ENCODE measurements around the gene MYO1F.
"Not testable (repeated sequence)": the region's sequence is repeated elsewhere in the genome, so short reads cannot be mapped to it uniquely, and the experiment has no call there.

MYO1F gene

GRCh38 chr19:8600064-8600463 is 22.8 kb upstream of the MYO1F start:
- DNase-seq (ENCODE audit: low spot score): no peak

GRCh38 chr19:8596168-8596567 is 18.9 kb upstream of the MYO1F start:
- DNase-seq (ENCODE audit: low spot score): no peak

DNA sequence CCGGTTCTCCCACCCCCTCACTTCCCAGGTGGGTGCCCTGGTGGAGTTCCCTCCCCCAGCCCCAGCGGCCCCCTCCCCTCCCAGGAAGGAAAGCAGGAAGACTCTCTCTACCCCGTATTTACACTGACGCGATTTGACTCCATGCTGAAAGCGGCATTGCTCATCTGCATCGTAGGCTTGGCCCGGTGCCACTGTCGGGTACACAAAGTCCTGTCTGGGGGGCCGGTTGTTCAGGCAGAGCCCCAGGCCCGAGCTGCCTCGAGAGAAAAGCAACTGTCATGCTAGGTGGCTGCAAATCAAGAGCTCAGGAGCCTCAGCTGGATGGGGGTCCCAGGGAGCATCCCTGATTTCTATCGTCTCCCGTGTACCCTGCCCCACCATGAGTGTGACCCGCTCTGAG is 18.4 kb upstream of the MYO1F start:
- DNase-seq (ENCODE audit: low spot score): no peak

- no peak for DNase-seq (ENCODE audit: low spot score)
Measured at GRCh38 chr19:8593931-8594330, 16.7 kb upstream of the MYO1F start.

DNA sequence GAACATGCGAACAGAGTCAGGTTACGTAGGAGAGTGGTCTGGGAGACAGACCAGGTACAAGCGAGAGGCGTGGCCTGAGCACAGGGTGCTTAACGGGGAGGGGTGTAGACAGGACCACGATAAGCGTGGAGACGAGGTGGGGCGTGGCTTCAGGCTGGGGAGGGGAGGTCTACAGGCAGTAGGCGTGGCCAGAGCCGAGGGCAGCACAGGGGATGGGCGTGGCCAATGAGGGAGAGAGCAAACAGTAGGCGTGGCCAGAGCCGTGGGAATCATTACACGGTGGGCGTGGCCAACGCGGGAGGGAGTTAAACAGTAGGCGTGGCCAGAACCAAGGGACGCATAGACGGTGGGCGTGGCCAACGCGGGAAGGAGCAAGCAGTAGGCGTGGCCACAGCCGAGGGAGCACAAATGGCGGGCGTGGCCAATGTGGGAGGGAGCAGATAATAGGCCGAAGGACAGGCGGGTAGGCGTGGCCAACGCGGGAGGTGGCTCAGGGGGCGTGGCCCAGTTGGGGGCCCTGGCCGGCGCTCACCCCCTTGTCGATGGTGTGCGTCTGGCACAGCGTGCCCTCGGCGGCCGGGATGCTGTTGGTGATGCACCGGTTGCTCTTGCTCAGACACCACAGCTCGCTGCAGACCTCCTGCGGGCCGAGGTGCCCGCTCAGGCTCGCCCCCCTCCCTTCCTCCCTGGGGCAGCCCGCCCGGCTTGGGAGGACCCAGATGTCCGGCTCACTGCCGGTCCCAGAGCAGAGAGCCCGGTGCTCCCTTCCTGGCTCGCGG is 15.2 kb upstream of the MYO1F start:
- DNase-seq (ENCODE audit: low spot score): peak; percentile 97

DNA sequence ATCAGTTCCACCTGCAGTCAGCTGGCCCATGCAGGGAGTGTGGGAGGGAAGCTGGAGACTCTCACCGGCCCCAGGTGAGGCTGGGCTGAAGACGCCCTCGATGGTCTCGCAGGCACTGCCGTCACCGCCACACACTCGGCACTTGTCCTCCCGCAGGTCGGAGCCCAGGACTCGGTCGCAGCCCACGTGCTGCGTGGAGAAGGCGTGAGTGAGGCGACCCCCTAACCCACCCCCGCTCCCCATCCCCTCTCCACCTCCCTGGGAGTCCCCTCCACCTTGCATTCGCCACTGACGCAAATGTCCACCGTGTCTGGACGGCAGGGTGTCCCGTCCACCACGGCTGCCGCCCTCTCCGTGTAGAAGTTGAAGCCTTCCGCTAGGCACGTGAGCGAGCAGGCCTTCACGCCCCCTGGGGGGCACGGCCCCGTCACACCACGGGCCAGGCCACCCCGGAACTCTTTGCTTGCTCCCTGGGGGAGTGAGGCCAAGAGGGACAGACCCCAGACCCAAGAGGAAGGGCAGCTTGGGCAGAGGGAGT is 12.0 kb upstream of the MYO1F start:
- no peak for DNase-seq (ENCODE audit: low spot score)

GRCh38 chr19:8585894-8586750 is 8.9 kb upstream of the MYO1F start:
- DNase-seq (ENCODE audit: low spot score): no peak

DNA sequence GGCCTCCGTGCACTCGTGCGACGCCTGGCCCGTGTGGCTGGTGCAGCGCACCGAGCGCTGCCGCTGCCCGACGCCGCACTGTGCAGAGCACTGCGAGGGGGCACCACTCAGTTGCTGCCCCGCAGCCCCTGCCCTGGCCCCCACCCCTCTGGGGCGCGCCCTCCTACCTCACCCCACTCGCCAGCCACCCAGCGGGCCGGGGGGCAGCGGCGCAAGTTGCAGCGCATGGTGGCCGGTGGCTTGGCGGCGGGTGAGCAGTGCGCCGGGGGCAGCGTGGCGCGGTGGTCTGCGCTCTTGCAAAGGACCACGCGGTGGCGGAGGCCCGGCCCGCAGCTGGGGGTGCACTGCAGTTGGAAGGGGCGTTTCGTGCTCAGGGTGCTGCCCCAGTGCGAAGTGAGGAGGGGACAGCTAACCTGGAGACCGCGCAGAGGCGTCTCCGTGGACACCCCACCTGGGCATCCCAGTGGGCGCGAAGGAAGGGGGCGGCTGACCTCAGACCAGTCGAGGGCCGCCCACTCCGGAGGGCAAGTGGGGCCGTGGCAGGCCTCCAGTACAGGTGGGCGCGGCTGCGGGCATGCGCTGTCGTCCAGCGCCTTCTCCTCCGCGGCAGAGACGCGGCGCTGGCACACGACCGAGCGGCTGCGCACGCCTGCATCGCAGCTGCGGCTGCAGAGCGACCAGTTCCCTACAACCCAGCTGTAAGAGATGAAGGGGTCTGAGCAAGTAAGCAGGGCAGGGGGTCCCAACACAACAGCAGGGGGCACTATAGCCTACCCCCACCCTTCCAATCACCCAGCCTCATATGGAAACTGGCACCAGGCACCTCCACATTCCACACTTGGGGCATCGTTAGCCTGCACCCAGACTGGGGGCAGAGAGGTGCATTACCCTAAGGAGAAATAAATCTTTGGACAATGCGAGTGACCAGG is 8.0 kb upstream of the MYO1F start:
- DNase-seq (ENCODE audit: low spot score): no peak

DNA sequence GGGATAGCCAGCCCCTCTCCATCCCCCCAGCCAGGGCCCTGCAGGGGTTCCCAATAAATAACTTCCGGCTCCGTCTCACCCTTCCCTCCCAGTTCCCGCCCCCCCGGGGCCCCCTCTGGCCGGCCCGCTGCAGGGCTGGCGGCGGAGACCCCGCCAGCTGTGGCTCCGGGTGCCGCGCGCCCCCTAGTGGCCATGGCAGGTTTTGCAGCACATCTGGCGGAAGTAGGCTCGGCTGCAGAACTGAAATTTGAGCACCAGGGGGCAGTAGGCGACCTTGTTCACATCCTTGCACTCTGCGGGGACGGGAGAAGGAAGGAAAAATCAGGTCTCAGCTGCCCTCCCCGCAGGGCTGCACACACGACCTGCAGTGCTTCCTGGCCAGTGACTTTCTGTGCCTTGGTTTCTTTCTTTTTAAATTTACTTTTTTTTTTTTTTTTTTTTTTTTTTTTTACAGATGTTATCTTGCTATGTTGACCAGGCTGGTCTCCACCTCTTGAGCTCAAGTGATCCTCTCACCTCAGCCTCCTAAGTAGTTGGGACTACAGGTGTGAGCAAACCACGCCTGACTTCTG is 3.6 kb upstream of the MYO1F start:
- DNase-seq (ENCODE audit: low spot score): peak; percentile 80

GRCh38 chr19:8578642-8579265 is 1.5 kb upstream of the MYO1F start:
- DNase-seq (ENCODE audit: low spot score): peak; percentile 69

- DNase-seq (ENCODE audit: low spot score): no peak
Measured at GRCh38 chr19:8577741-8578140, 499 bp upstream of the MYO1F start.

DNA sequence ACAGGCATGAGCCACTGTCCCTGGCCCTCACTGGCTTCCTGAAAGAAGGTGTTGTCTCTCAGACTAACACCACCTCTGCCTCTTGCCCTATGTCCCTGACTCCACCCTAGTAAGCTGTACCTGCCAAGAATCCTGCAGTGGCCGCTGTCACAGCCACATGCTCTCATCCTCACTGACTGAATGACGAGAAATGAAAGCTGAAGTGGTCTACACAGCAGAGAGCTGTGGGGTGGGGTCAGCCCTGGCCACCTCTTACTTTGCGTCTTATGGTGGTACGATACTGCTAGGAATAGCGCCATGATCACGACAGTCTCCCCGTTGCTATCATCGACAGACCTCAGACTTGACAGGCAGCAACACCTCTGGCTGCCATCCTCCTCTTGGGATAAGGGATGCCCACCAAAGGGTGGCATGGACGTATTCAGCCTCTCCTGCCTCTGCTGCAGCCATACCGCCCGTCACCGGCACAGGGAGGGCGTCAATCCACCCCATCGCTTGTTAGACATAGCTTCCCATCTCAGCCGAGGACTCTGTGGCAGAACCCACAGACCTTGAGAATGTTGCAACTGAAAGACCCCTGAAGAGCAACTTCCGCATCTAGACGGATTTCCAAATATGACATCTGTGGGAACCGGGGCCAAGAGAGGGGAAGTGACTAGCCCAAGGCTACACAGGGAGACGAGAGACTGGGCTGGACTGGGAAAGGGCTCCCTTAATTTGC is 809 bp downstream of the MYO1F start:
- peak; percentile 34 for DNase-seq (ENCODE audit: low spot score)

GRCh38 chr19:8575467-8575997 is 1.7 kb downstream of the MYO1F start:
- DNase-seq (ENCODE audit: low spot score): no peak

DNA sequence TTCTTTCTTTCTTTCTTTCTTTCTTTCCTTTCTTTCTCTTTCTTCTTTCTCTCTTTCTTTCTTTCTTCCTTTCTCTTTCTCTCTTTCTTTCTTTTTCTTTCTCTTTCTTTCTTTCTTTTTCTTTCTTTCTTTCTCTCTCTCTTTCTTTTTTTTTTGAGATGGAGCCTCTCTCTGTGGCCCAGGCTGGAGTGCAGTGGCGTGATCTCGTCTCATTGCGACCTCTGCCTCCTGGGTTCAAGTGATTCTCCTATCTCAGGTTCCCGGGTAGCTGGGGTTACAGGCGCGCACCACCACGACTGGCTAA is 2.7 kb downstream of the MYO1F start:
- not testable (repeated sequence) for DNase-seq (ENCODE audit: low spot score)

GRCh38 chr19:8573316-8573715 is 3.9 kb downstream of the MYO1F start:
- no peak for DNase-seq (ENCODE audit: low spot score)

DNA sequence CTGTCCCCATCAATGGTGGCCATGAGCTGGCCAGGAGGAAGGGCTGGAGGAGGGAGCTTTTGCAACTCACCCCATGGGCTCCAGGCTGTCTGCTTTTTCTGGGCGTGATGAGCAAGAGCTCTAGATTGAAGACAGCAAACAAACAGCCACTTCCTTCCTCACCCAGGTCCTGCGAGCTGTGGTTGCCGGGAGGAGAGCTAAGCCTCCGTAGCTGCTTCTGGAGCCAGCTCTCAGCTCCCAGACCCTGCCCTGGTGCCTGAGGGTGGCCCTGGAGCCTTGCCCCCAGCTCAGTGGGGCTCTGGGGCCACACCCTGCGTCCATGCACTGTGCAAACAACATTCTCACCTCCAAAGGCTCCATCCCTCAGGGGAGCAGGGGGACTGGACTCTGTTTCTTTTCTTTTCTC is 6.2 kb downstream of the MYO1F start:
- peak; percentile 72 for DNase-seq (ENCODE audit: low spot score)

GRCh38 chr19:8569066-8569771 is 8.0 kb downstream of the MYO1F start:
- DNase-seq (ENCODE audit: low spot score): peak; percentile 66

GRCh38 chr19:8567522-8568172 is 9.6 kb downstream of the MYO1F start:
- peak; percentile 69 for DNase-seq (ENCODE audit: low spot score)

DNA sequence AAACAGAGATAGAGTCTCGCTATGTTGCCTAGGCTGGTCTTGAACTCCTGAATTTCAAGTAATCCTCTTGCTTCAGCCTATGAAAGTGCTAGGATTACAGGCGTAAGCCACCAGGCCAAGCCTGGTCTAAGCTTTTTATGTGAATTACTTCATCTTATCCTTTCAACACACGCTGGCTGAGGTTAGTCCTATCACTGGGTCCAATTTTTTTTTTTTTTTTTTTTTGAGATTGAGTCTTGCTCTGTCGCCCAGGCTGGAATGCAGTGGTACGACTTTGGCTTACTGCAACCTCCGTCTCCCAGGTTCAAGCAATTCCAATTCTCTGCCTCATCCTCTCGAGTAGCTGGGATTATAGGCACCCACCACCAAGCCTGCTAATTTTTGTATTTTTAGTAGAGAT is 10.4 kb downstream of the MYO1F start:
- DNase-seq (ENCODE audit: low spot score): no peak
